Natural killer cell (primary cell): ENCODE results near the gene KDM4C. TPM values are rescaled to one million over a fixed set of nuclear protein-coding genes. Genes with fewer than 3 reads are reported as not detected.

Experiments
- ATAC-seq, 3 donors: fragments of 150-1000 bp in 2 of 3; fragments of 200-7000 bp in 1 of 3; cut with Tn5 transposase; 1 replicate in 1 of 3; 2 replicates in 2 of 3; pipeline ENCODE4 v1.10.0; 2021; ENCODE audit warnings: mild to moderate bottlenecking in 2 of 3, moderate library complexity in 2 of 3
- DNase-seq, 2 donors: peaks; one replicate each; pipeline versions ENCODE4 v3.0.0 to v3.0.0-alpha.2; 2013 to 2021; ENCODE audit warnings: mixed read lengths in 1 of 2
- H3K27ac ChIP-seq: one replicate; pipeline ENCODE4 v1.5.1; 2013; ENCODE audit warnings: mild to moderate bottlenecking, low read length
- H3K27me3 ChIP-seq: one replicate; pipeline ENCODE4 v1.6.1; 2013; ENCODE audit warnings: low read length; ENCODE audit not compliant: control insufficient read depth, insufficient read depth
- H3K36me3 ChIP-seq: one replicate; pipeline ENCODE4 v1.6.1; 2013; ENCODE audit warnings: low read length; ENCODE audit not compliant: control insufficient read depth, insufficient read depth
- H3K4me1 ChIP-seq: one replicate; pipeline ENCODE4 v1.6.1; 2013; ENCODE audit warnings: low read length; ENCODE audit not compliant: control insufficient read depth, insufficient read depth
- H3K4me3 ChIP-seq: one replicate; pipeline ENCODE4 v1.5.1; 2013; ENCODE audit warnings: low read length
- H3K9me3 ChIP-seq: one replicate; pipeline ENCODE4 v1.6.1; 2013; ENCODE audit warnings: low read length; ENCODE audit not compliant: control insufficient read depth, insufficient read depth
- H3K27ac Mint-ChIP-seq, 2 donors: one replicate each; pipeline ENCODE4 v1.8.0; 2022; ENCODE audit warnings: mild to moderate bottlenecking in 2 of 2, mixed read lengths in 2 of 2, moderate library complexity in 1 of 2
- H3K27me3 Mint-ChIP-seq, 2 donors: one replicate each; pipeline ENCODE4 v1.8.0; 2022; ENCODE audit warnings: low read depth in 2 of 2, mixed read lengths in 2 of 2
- H3K36me3 Mint-ChIP-seq: one replicate; pipeline ENCODE4 v1.8.0; 2022; ENCODE audit warnings: mixed read lengths
- H3K4me1 Mint-ChIP-seq, 2 donors: one replicate each; pipeline ENCODE4 v1.8.0; 2022; ENCODE audit warnings: mixed read lengths in 2 of 2
- H3K4me3 Mint-ChIP-seq: one replicate; pipeline ENCODE4 v1.8.0; 2022; ENCODE audit warnings: mild to moderate bottlenecking, moderate library complexity, mixed read lengths
- H3K9me3 Mint-ChIP-seq, 2 donors: one replicate each; pipeline ENCODE4 v1.8.0; 2022; ENCODE audit warnings: mixed read lengths in 2 of 2
- WGBS: methylation state at CpG from one replicate; pipeline ENCODE4 v1.1.7; 2013; ENCODE audit warnings: missing lambda C conversion rate; ENCODE audit not compliant: insufficient coverage; 5-methylcytosine and 5-hydroxymethylcytosine counted together
- intact Hi-C: fragments of 100-400 bp; cut with micrococcal nuclease; formaldehyde crosslinking; loops from one replicate; pipeline ENCODE4 v1.14.2; 2022
- total RNA-seq, 4 donors: library from RNA; stranded (reverse); fragments of 120-200 nt in 1 of 4; gene quantifications; one replicate each; pipeline versions ENCODE4 v1.2.3 to v1.2.4, GENCODE V29; 2013 to 2022
- TF ChIP-seq, protein P1 (sequence below): fragments of 200-600 bp; IDR thresholded peaks from one replicate; pipeline ENCODE4 v1.8.0; 2022; ENCODE audit warnings: antibody characterized with exemption

Gene KDM4C
- total RNA-seq, 3 donors from 2014 or later (not counting 1 experiment from before 2014, with no cell fraction given): 115 to 137 (median 116) TPM

DNA sequence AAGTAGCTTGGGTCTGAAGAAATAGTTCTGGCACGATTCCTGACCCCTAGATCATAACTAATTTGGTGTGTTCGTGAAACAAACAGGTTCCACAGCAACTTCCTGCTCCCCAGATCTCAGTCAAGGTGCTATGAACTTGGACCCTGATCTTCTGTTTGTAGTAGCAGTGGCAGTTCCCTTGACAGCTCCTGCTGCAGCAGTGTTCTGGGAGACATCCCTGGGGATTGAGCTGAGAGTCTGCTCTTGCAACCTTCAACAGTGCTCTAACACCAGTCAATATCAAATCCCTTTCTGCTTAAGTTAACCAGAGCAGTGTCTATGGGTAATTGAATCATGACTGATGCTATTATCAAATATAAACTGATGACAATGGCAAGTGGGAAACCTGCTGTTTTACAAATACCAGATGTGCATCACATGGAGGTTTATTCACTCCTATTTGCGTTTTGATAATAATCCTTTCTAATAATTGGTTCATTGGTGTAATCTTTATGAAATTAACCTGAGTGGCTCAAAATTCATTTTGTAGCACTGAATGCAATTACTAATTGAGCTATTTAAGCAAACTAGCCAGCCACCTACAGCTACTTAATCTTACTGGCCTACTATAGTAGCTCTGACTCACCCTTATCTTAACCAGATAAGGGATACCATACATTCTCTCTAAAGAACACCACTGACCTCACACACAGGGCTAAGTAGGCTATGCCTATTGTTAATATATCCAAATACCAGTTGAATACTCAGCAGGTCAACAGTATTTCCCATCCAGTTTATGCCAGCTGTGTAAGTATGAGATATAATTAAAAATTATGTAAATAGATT lies 21.9 kb downstream of the KDM4C start:
- Mint-ChIP-seq H3K4me3 (peak overlapping the region; percentile 29), H3K27ac (peak overlapping the region; percentile 18 to 26), H3K9me3 (no peaks in the 10 kb centered on the region), H3K4me1 (peaks cover 73 to 74% of the 10 kb centered on the region in 2 donors), H3K27me3 (no peaks in the 10 kb centered on the region), H3K36me3 (no peaks in the 10 kb centered on the region)
- H3K27ac ChIP-seq: no peak overlapping the region
- 67% methylated on average over 2 of the region's 3 CpGs for WGBS
- no peaks in the 10 kb centered on the region for H3K36me3 ChIP-seq
- H3K9me3 ChIP-seq: no peaks in the 10 kb centered on the region
- H3K4me1 ChIP-seq: peaks cover 29% of the 10 kb centered on the region
- no peaks in the 10 kb centered on the region for H3K27me3 ChIP-seq
- intact Hi-C loops: no loop called here
- ATAC-seq (no peak), DNase-seq (no peak)
- TF ChIP-seq, protein P1, sequence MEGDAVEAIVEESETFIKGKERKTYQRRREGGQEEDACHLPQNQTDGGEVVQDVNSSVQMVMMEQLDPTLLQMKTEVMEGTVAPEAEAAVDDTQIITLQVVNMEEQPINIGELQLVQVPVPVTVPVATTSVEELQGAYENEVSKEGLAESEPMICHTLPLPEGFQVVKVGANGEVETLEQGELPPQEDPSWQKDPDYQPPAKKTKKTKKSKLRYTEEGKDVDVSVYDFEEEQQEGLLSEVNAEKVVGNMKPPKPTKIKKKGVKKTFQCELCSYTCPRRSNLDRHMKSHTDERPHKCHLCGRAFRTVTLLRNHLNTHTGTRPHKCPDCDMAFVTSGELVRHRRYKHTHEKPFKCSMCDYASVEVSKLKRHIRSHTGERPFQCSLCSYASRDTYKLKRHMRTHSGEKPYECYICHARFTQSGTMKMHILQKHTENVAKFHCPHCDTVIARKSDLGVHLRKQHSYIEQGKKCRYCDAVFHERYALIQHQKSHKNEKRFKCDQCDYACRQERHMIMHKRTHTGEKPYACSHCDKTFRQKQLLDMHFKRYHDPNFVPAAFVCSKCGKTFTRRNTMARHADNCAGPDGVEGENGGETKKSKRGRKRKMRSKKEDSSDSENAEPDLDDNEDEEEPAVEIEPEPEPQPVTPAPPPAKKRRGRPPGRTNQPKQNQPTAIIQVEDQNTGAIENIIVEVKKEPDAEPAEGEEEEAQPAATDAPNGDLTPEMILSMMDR: no peak
- H3K4me3 ChIP-seq: no peak overlapping the region

- Histone ChIP-seq H3K4me1 (peaks cover 36% of the 10 kb centered on the region), H3K36me3 (no peaks in the 10 kb centered on the region), H3K27me3 (no peaks in the 10 kb centered on the region), H3K9me3 (no peaks in the 10 kb centered on the region), H3K27ac (no peak overlapping the region), H3K4me3 (no peak overlapping the region)
- intact Hi-C loops: no loop called here
- Mint-ChIP-seq H3K27ac (no peak overlapping the region), H3K9me3 (no peaks in the 10 kb centered on the region), H3K4me1 (peaks cover 70 to 78% of the 10 kb centered on the region in 2 donors), H3K4me3 (no peak overlapping the region), H3K36me3 (no peaks in the 10 kb centered on the region), H3K27me3 (no peaks in the 10 kb centered on the region)
- WGBS: 92% methylated on average over 1 of the region's 4 CpGs
- TF ChIP-seq, protein P1: no peak
- DNase-seq: no peak
- ATAC-seq: no peak
These were observed 22.9 kb downstream of the KDM4C start for GRCh38 chr9:6780690-6781089.

GRCh38 chr9:6781476-6781875 lies 23.7 kb downstream of the KDM4C start:
- Histone ChIP-seq H3K36me3 (no peaks in the 10 kb centered on the region), H3K27ac (no peak overlapping the region), H3K4me1 (peaks cover 38% of the 10 kb centered on the region), H3K4me3 (no peak overlapping the region), H3K9me3 (no peaks in the 10 kb centered on the region), H3K27me3 (no peaks in the 10 kb centered on the region)
- WGBS: 59% methylated on average over 2 of the region's 2 CpGs
- H3K36me3 Mint-ChIP-seq: no peaks in the 10 kb centered on the region
- intact Hi-C loops: no loop called here
- ATAC-seq (no peak), DNase-seq (no peak)
- no peak overlapping the region for H3K4me3 Mint-ChIP-seq
- no peaks in the 10 kb centered on the region for H3K27me3 Mint-ChIP-seq
- no peaks in the 10 kb centered on the region for H3K9me3 Mint-ChIP-seq
- TF ChIP-seq, protein P1: no peak
- H3K27ac Mint-ChIP-seq: peak overlapping the region in 1 of 2 donors; percentile 32
- H3K4me1 Mint-ChIP-seq: peaks cover 71 to 79% of the 10 kb centered on the region in 2 donors
